ENCODE measurements around the gene TSPO2.

TSPO2 gene

GRCh38 chr6:41064841-41065240 is 22.6 kb downstream of the TSPO2 start:
- no peak for DNase-seq (ENCODE audit: low spot score)
- TF ChIP-seq CTCF (IDR thresholded peaks at IDR 0.05; ENCODE audit: extremely low read depth, insufficient read depth, missing control alignments), result no peak
- in situ Hi-C loops (cut with MboI; ENCODE audit: low pct_unique_long_range_greater_than_20kb, low sequenced_read_pairs, unreplicated experiment), result no loop called here

DNA sequence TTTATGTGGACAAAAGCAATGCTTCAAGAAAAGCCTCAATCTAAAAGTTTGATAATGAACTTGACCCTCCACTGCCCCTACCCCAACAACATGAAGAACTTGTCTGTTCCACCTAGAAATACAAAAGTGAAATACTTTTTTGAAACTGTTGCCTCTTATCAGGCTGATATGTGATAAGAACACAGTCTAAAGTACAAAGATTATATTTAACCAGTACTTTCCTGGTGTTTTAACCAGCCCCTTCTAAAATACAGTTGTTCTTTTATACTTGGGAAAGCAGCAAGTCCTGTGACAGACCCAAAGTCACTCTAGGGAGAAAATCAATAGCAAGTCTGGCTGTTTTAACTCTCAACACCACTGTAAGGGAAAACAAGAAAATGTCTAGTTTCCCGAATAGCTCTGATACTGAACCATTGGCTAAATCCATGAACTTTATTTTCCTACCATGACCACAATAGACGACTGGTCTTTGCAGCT is 23.3 kb downstream of the TSPO2 start:
- in situ Hi-C loops (cut with MboI; ENCODE audit: low pct_unique_long_range_greater_than_20kb, low sequenced_read_pairs, unreplicated experiment), result no loop called here
- no peak for DNase-seq (ENCODE audit: low spot score)
- no peak for TF ChIP-seq CTCF (IDR thresholded peaks at IDR 0.05; ENCODE audit: extremely low read depth, insufficient read depth, missing control alignments)

DNA sequence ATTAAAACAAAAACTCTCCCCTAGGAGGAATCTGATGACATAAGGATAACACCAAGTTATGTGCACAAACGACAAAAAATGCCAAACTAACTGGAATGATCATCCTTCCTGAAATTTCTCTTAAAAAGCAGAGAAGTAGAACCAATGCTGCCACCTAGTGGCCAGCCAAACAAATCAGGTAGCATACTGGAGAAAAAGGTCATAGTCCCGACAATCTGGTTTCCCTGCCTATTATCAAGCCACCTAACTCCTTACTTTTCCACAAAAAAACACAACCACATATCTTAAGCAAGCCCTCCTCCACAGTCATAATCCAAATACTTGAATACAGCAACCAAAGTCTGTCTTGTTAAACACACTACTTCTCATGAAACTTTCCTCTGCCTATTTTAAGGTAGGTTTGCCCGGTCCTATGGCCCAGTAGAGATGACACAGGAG is 24.6 kb downstream of the TSPO2 start:
- TF ChIP-seq CTCF (IDR thresholded peaks at IDR 0.05; ENCODE audit: extremely low read depth, insufficient read depth, missing control alignments), result peak; percentile 85
- in situ Hi-C loops (cut with MboI; ENCODE audit: low pct_unique_long_range_greater_than_20kb, low sequenced_read_pairs, unreplicated experiment), result no loop called here
- DNase-seq (ENCODE audit: low spot score), result peak; percentile 28

DNA sequence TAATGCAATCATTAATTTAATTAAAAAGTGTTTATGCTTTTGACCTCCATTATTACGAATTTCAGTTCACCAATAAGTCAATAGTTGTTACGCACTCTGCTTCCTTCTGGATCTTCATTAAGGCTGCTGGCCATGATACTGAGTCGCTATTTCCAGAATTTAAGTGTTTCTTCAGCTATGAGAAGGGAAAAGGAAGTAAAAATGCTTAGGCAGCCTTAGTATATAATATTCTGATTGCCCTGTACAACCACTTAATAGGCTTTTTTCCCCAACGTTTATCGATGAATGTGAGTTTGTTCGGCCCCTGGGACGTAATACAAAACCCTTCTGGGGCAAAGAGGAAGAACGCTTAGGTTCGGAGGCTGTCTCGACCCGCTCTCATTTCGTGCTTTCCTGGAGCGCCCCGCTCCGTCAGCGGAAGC is 29.2 kb downstream of the TSPO2 start:
- DNase-seq (ENCODE audit: low spot score), result no peak
- no peak for TF ChIP-seq CTCF (IDR thresholded peaks at IDR 0.05; ENCODE audit: extremely low read depth, insufficient read depth, missing control alignments)
- in situ Hi-C loops (cut with MboI; ENCODE audit: low pct_unique_long_range_greater_than_20kb, low sequenced_read_pairs, unreplicated experiment), result no loop called here

DNA sequence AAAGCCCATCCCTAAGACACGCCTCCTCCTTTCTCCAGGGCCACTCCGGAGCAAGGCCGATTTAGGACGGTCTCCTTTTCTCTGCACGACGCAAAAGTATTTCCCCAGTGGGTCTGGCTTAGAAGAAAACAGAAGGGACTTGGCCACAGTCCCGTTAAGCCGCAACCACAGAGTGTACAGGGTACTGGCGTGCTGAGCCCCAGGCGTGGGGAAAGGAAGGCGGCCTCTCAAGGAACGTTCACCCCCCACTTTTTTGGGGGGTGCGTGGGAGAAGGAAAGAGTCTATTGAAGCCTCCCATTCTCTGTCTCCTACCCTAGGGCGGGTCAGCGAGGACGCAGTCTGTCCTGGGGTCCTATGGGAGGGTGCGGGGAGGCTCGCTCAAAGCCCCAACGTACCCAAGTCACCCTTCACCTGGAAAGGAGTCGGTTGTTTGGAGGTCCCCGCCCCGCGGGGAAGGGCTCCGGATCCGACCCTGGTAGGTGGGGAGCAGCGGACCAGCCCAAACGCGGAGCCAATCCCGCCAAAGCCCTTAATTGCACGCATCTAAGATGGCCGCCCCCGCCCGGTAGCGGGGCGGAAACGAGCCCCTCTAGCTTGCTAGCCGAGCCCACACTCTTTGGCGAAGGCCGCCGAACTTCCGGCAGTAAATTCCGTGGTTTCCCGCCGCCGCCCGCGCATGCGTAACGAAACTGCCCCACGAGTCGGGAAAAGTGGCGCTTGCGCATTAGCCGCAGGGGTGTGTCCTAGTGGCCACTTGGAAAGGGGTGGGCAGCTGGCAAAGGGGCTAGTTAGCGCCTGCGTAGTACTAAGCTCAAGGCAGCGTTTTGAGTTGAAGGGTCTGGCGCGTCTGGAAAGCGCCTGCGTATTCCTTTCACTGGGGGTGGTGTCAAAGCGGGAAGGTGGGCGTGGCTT is 29.9 kb downstream of the TSPO2 start, which contains the start of gene OARD1:
OARD1 (minus strand) TSS at position 434 of the 913 bp plus-strand sequence. CDS start 722 bp downstream, outside the sequence.
- peak; percentile 65 for DNase-seq (ENCODE audit: low spot score)
- no peak for TF ChIP-seq CTCF (IDR thresholded peaks at IDR 0.05; ENCODE audit: extremely low read depth, insufficient read depth, missing control alignments)
- in situ Hi-C loops (cut with MboI; ENCODE audit: low pct_unique_long_range_greater_than_20kb, low sequenced_read_pairs, unreplicated experiment), result no loop called here

DNA sequence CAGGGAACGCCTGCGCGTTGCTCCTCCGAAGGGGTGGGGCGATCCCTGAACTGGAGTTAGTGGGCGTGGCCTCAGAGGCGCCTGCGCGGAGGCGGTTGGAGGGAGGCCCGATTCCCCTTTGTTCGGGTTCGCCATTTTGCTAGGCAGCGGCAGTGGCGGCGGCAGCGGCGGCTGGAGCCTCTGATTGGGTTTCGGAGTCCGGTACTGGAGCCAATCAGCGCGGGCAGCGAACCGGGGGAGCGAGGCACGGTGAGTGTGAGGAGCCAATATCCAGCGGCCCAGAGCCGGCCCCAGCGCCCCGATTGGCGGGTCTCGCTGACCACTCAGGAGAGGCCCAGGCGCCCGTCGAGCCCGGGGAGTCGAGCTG is 30.6 kb downstream of the TSPO2 start, which contains the start of gene NFYA:
NFYA (plus strand) TSS at position 139 of the 367 bp plus-strand sequence. CDS start 6,116 bp downstream, outside the sequence.
- DNase-seq (ENCODE audit: low spot score), result peak; percentile 97
- in situ Hi-C loops (cut with MboI; ENCODE audit: low pct_unique_long_range_greater_than_20kb, low sequenced_read_pairs, unreplicated experiment), result no loop called here
- no peak for TF ChIP-seq CTCF (IDR thresholded peaks at IDR 0.05; ENCODE audit: extremely low read depth, insufficient read depth, missing control alignments)
